RKO (cell line): ENCODE measurements around the gene GSDMA.
"Not testable (repeated sequence)": the region's sequence is repeated elsewhere in the genome, so short reads cannot be mapped to it uniquely, and the experiment has no call there.

ENCODE experiments used
- DNase-seq: peaks from one replicate; pipeline ENCODE4 v3.0.0-alpha.2; 2016; ENCODE audit warnings: low spot score

GSDMA gene

DNA sequence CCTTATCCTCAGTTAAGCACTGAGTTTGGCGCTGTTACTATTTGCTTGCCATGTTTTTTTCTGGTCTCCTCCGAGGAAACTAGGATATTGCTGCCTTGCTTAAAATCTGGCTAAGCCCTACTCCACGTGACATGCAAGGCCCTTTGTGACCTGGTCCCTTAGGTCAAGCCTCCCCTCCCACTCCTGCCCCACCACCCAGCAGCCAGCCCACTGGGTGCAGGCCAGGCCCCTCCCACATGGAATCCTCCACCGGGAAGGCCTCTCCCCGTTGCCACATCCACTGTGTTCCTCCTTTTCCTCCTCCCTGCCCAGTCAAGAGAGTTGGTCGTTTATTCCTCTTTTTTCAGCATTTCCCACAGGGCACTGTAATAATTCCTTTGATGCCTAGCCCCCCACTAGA is 34.0 kb downstream of the GSDMA start:
- DNase-seq = no peak

DNA sequence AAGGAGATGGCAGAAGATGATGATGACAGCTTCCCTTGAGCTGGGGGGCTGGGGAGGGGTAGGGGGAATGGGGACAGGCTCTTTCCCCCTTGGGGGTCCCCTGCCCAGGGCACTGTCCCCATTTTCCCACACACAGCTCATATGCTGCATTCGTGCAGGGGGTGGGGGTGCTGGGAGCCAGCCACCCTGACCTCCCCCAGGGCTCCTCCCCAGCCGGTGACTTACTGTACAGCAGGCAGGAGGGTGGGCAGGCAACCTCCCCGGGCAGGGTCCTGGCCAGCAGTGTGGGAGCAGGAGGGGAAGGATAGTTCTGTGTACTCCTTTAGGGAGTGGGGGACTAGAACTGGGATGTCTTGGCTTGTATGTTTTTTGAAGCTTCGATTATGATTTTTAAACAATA is 34.7 kb downstream of the GSDMA start:
- DNase-seq = no peak

DNA sequence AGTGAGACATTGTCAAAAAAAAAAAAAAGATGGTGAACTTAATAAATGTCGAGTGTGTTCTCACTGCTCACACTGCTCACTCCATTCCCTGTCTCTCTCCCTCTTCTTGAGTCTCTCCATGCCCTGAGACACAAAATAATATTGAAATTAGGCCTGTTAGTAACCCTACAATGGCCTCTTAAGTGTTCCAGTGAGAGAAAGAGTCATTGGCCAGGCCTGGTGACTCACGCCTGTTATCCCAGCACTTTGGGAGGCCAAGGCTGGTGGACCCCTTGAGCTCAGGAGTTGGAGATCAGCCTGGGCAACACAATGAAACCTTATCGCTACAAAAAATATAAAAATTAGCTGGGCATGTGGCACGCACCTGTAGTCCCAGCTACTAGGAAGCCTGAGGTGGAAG is 36.3 kb downstream of the GSDMA start:
- peak; percentile 39 for DNase-seq

DNA sequence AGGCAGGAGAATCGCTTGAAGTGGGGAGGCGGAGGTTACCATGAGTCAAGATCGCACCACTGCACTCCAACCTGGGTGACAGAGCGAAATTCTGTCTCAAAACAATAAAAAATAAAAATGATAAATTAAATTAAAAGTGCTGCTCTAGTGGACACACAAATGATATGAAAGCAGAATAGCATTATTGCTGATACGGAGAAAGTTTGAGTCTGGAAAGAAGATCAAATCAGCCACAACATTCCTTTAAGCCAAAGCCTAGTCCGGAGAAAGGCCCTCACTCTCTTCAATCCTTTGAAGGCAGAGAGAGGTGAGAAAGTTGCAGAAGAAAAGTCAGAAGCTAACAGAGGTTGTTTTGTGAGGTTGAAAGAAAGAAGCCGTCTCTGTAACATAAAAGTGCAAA is 37.4 kb downstream of the GSDMA start:
- no peak for DNase-seq

DNA sequence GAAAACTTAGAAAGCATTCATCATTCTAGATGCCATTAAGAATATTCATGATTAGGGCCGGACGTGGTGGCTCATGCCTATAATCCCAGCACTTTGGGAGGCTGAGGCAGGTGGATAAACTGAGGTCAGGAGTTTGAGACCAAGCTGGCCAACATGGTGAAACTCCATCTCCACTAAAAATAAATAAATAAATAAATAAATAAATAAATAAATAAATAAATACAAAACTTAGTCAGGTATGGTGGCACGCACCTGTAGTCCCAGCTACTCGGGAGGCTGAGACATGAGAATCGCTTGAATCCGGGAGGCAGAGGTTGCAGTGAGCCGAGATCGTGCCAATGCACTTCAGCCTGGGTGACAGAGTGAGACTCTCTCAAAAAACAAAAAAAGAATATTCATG is 38.5 kb downstream of the GSDMA start:
- not testable (repeated sequence) for DNase-seq

DNA sequence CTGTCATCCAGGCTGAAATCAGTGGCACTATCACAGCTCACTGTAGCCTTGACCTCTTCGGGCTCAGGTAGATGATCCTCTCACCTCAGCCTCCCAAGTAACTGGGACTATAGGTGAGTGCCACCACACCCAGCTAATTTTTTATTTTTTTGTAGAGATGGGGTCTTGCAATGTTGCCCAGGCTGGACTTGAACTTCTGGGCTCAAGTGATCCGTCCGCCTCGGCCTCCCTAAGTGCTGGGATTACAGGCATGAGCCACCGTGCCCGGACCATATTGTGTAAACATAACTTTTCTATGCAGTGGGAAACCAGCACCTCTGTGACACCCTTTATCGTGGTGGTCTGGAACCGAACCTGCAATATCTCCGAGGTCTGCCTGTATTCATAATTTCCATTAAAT is 41.3 kb downstream of the GSDMA start:
- no peak for DNase-seq

DNA sequence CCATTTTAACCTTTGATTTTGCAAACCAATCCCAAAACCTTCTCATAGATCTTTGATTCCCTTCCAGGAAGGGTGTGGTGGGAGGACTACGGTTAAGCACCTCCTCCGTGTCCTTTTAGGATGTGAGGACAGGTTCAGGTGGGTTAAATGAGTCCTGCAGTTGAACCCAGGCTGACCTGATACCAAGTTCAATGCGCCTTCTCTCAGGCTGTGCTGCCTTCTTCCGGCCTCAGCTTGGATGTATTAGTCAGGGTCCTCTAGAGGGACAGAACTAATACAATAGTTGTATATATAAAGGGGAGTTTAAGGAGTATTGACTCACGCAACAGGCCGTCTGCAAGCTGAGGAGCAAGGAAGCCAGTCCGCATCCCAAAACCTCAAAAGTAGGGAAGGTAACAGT is 41.9 kb downstream of the GSDMA start:
- DNase-seq = no peak

DNA sequence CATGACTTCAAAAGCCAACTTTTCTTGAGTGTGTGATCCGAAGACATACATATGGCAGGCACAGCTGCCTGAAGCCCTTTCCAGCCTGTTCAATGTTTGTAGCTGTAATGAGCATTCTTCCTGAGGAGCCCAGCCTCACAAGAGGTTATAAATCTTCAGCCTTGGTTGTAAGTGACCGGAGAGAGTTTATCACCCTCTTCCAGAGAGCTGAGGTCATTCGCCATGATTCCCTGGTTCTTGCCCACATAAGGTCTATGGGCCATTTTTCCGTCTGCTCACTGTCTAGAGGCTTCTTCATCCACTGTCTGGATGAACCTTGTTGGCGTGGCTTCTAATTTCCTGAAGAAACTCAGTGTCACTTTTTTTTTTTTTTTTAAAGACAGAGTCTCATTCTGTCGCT is 42.7 kb downstream of the GSDMA start:
- no peak for DNase-seq

DNA sequence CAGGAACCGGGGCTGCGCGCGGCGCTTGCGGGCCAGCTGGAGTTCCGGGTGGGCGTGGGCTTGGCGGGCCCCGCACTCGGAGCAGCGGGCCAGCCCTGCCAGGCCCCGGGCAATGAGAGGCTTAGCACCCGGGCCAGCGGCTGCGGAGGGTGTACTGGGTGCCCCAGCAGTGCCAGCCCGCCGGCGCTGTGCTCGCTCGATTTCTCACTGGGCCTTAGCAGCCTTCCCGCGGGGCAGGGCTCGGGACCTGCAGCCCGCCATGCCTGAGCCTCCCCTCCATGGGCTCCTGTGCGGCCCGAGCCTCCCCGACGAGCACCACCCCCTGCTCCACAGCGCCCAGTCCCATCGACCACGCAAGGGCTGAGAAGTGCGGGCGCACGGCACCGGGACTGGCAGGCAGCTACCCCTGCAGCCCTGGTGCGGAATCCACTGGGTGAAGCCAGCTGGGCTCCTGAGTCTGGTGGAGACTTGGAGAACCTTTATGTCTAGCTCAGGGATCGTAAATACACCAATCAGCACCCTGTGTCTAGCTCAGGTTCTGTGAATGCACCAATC is 48.2 kb downstream of the GSDMA start:
- not testable (repeated sequence) for DNase-seq

DNA sequence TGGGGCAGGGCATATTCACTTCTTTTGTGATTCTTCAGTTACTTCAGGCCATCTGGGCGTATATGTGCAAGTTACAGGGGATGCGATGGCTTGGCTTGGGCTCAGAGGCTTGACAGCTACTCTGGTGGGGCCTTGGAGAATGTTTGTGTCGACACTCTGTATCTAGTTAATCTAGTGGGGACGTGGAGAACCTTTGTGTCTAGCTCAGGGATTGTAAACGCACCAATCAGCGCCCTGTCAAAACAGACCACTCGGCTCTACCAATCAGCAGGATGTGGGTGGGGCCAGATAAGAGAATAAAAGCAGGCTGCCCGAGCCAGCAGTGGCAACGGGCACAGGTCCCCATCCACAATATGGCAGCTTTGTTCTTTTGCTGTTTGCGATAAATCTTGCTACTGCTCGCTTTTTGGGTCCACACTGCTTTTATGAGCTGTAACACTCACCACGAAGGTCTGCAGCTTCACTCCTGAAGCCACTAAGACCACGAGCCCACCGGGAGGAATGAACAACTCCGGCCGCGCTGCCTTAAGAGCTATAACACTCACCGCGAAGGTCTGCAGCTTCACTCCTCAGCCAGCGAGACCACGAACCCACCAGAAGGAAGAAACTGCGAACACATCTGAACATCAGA is 49.3 kb downstream of the GSDMA start:
- DNase-seq = not testable (repeated sequence)

DNA sequence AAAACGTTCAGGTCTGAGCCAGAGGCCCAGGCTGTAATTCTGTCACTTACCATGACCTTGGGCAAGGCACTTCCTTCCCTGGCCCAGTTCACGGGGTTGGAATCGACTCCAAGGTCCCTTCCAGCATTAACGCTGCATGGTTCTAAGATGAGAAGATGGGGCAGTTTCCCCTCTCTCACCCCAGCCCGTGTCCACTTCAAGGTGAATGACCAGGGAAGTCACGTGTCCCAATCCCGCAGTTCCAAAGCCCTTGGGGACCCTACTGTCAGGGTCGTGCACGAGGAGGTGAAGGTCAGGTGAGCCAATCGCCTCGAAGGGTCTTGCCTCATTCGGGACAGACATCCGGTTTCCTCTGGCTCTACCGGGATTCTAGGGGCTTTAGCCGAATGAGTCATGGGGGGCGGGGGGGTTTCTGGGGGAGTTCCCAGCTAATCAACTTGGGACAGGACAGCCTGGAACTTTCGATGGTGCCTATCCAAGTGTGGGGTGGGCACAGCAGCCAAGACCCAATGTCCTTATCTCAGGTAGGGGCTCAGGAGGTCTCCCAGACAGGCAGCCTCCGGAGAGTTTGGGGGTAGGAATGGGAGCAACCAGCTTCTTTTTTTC is 51.7 kb downstream of the GSDMA start:
- DNase-seq = no peak

DNA sequence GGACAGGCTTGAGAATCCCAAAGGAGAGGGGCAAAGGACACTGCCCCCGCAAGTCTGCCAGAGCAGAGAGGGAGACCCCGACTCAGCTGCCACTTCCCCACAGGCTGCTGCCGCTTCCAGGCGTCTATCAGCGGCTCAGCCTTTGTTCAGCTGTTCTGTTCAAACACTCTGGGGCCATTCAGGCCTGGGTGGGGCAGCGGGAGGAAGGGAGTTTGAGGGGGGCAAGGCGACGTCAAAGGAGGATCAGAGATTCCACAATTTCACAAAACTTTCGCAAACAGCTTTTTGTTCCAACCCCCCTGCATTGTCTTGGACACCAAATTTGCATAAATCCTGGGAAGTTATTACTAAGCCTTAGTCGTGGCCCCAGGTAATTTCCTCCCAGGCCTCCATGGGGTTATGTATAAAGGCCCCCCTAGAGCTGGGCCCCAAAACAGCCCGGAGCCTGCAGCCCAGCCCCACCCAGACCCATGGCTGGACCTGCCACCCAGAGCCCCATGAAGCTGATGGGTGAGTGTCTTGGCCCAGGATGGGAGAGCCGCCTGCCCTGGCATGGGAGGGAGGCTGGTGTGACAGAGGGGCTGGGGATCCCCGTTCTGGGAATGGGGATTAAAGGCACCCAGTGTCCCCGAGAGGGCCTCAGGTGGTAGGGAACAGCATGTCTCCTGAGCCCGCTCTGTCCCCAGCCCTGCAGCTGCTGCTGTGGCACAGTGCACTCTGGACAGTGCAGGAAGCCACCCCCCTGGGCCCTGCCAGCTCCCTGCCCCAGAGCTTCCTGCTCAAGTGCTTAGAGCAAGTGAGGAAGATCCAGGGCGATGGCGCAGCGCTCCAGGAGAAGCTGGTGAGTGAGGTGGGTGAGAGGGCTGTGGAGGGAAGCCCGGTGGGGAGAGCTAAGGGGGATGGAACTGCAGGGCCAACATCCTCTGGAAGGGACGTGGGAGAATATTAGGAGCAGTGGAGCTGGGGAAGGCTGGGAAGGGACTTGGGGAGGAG is 52.5 kb downstream of the GSDMA start, which contains the start of gene CSF3:
TSS of gene CSF3 (plus strand) at position 436 of the 993 bp plus-strand sequence. CDS start at position 471, 35 bp downstream.
- no peak for DNase-seq

DNA sequence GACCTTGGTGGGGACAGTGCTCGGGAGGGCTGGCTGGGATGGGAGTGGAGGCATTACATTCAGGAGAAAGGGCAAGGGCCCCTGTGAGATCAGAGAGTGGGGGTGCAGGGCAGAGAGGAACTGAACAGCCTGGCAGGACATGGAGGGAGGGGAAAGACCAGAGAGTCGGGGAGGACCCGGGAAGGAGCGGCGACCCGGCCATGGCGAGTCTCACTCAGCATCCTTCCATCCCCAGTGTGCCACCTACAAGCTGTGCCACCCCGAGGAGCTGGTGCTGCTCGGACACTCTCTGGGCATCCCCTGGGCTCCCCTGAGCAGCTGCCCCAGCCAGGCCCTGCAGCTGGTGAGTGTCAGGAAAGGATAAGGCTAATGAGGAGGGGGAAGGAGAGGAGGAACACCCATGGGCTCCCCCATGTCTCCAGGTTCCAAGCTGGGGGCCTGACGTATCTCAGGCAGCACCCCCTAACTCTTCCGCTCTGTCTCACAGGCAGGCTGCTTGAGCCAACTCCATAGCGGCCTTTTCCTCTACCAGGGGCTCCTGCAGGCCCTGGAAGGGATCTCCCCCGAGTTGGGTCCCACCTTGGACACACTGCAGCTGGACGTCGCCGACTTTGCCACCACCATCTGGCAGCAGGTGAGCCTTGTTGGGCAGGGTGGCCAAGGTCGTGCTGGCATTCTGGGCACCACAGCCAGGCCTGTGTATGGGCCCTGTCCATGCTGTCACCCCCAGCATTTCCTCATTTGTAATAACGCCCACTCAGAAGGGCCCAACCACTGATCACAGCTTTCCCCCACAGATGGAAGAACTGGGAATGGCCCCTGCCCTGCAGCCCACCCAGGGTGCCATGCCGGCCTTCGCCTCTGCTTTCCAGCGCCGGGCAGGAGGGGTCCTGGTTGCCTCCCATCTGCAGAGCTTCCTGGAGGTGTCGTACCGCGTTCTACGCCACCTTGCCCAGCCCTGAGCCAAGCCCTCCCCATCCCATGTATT is 53.5 kb downstream of the GSDMA start:
- no peak for DNase-seq

DNA sequence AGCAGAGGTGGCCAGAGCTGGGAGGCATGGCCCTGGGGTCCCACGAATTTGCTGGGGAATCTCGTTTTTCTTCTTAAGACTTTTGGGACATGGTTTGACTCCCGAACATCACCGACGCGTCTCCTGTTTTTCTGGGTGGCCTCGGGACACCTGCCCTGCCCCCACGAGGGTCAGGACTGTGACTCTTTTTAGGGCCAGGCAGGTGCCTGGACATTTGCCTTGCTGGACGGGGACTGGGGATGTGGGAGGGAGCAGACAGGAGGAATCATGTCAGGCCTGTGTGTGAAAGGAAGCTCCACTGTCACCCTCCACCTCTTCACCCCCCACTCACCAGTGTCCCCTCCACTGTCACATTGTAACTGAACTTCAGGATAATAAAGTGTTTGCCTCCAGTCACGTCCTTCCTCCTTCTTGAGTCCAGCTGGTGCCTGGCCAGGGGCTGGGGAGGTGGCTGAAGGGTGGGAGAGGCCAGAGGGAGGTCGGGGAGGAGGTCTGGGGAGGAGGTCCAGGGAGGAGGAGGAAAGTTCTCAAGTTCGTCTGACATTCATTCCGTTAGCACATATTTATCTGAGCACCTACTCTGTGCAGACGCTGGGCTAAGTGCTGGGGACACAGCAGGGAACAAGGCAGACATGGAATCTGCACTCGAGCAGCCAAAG is 54.7 kb downstream of the GSDMA start:
- DNase-seq = no peak

DNA sequence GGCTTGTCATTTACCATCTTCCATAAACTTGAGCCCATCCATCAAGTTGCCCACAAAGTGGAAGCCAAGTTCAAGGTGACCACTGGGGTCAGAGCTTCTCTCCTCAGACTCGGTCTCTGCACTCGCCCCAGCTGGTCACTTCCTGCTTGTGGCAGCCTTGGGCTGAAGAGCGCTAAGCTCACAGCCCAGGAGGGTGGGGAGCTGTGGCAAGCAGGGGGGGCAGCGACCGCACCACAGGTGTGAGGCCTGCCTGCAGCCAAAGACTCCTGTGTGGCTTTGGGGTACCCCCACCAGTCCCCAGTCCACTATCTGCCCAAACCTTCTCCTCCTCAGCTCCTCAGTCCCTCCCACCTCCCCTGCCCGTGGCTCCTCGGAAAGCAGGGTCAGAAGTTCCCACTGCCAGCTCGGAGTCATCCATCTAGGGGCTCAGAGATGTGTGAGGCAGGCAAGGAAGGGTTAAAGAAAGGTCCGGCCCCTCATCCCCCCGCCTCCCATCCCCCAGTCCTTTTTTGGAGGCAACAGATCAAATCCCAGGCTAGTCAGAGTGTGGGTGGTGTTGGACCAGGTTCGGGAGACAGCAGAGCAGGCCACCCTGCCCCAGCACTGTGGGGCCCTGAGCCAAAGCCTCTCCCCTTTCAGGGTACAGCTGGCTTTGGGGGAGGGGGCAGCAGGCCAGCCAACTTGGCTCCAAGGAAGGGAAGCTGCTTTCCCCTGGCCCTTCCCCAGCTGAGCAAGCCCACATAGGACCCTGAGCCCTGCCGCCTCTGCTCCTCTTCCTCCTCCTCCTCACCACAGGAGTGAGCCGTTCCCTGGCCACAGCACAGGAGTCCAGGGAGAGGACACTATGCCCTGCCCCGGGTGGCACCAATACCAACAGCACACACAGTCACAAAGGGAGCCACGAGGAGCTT is 55.7 kb downstream of the GSDMA start:
- DNase-seq = no peak

DNA sequence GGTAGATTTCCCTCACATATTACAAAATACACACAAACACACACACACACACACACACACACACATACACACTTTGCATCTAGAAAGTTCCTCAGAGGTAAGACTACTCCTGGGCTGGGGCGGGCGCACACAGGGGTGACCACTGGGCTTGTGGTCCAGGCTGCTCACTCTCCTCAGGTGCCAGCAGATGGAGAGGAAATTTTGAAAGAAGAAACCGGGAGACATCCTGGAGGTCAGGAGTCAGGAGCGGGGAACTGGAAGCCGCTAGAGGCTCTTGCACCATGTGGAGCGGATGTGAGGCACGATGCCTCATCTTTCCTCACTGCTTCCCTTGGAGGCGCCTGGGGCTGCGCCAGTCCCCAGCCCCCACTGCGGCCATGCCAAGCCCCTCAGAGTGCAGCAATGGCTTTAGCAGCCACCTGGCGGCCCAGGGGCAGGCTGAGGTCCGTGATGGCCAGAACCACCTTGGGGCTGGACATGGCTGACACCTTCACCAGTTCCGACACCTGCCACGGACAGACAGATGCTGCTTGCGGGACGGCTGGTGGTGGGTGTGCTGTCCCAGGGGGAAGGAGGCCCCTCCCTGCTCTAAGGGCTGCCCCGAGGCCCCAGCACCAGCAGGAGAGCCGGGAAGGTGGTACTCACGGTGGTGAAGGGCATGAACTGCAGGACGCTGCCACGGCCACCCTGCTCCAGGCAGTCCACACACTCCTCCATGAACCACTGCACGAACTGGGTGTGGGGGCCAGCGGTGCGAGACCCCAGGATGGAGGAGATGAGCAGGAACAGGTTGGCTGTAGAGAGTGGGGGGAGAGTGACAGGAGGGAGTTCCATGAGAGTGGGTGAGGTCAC is 56.6 kb downstream of the GSDMA start:
- DNase-seq = no peak

DNA sequence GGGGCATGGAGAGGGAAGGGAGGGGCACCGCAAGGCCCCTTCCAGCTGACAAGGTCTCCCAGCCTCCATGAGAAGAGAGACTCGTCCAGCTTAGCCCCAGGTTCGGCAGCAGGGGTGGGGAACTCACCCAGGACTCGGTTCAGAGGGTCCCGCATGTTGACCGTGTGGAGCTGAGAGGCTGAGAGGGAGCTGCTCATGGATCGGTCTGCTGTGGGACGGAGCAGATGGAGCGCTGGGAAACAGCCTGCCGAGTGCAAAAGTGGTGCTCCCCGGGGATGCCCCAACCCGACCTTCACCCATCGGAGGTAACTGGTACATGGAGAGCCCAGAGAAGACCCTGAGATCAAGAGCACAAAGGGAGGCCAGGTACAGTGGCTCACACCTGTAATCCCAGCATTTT is 57.3 kb downstream of the GSDMA start:
- no peak for DNase-seq

DNA sequence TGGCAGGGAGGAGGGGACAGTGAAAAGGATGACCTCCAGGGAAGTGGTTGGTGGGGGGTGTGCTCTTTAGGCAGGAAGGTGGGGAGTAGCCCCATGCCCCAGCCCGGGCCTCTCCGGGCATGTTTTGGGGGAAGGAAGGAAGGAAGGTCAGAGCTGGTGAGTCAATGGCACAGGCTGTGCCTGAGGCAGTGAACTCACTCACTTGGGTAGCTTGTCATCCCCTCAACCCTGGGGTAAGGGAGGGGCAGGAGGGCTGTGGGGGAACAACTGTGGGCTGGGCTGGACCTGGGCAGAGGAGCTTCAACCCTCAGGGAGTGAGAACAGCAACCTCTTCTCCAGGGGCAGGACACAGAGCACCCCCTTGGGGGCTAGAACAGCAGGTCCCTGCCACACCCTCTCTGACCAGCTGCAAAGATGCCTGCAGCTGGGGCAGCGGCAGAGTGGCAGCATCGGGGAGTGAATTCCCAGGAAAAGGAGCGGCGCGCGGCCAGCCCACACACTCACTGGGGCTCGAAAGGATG is 58.7 kb downstream of the GSDMA start:
- peak; percentile 39 for DNase-seq
